ENCODE results near the gene CD36.

- TF ChIP-seq CTCF (conservative IDR thresholded peaks at IDR 0.05; ENCODE audit: low read depth, low read length) = no peak
- no peak for TF ChIP-seq EZH2 (IDR thresholded peaks at IDR 0.05; ENCODE audit: borderline replicate concordance, low read depth, low read length, poor library complexity, severe bottlenecking)
These were observed 64.8 kb downstream of the CD36 start for GRCh38 chr7:80703272-80703671.
